WERI-Rb-1 (cell line): Measurements from ENCODE around the gene SLC28A3.
"Not testable (repeated sequence)": the region's sequence is repeated elsewhere in the genome, so short reads cannot be mapped to it uniquely, and the experiment has no call there.

Experiments
- DNase-seq: peaks from one replicate; pipeline ENCODE4 v3.0.0-alpha.2; 2020
- H3K27ac ChIP-seq: fragments of 250-450 bp; sonication (Bioruptor Pico); 2 replicates; pipeline ENCODE4 v1.5.1; 2020; ENCODE audit warnings: mild to moderate bottlenecking, moderate library complexity
- H3K27me3 ChIP-seq: fragments of 250-450 bp; sonication (Bioruptor Pico); 2 replicates; pipeline ENCODE4 v1.5.1; 2021; ENCODE audit warnings: mild to moderate bottlenecking, low read depth, moderate library complexity; ENCODE audit not compliant: insufficient read depth, severe bottlenecking
- H3K36me3 ChIP-seq: fragments of 250-450 bp; sonication (Bioruptor Pico); 2 replicates; pipeline ENCODE4 v1.5.1; 2020; ENCODE audit warnings: mild to moderate bottlenecking, moderate library complexity
- H3K4me3 ChIP-seq: 2 replicates; pipeline ENCODE4 v1.5.1; 2011; ENCODE audit warnings: low read depth, mild to moderate bottlenecking, control low read depth, low read length
- H3K9me3 ChIP-seq: fragments of 250-450 bp; sonication (Bioruptor Pico); 2 replicates; pipeline ENCODE4 v1.5.1; 2021; ENCODE audit warnings: mild to moderate bottlenecking, moderate library complexity; ENCODE audit not compliant: severe bottlenecking
- TF ChIP-seq, protein P1 (sequence below): IDR thresholded peaks from 2 replicates; pipeline ENCODE4 v1.5.1; 2011; ENCODE audit warnings: low read depth, mild to moderate bottlenecking, control low read depth, inconsistent platforms, low read length

SLC28A3 gene, protein sequence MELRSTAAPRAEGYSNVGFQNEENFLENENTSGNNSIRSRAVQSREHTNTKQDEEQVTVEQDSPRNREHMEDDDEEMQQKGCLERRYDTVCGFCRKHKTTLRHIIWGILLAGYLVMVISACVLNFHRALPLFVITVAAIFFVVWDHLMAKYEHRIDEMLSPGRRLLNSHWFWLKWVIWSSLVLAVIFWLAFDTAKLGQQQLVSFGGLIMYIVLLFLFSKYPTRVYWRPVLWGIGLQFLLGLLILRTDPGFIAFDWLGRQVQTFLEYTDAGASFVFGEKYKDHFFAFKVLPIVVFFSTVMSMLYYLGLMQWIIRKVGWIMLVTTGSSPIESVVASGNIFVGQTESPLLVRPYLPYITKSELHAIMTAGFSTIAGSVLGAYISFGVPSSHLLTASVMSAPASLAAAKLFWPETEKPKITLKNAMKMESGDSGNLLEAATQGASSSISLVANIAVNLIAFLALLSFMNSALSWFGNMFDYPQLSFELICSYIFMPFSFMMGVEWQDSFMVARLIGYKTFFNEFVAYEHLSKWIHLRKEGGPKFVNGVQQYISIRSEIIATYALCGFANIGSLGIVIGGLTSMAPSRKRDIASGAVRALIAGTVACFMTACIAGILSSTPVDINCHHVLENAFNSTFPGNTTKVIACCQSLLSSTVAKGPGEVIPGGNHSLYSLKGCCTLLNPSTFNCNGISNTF

GRCh38 chr9:84340535-84340934 is at the start of gene SLC28A3:
TSS of gene SLC28A3 (minus strand) at chr9:84340758. CDS start at chr9:84340633, 125 bp downstream.
- Histone ChIP-seq H3K27ac (peak within 1 kb of the TSS; percentile 10; the same call in 1 of the 2 replicates), H3K4me3 (no peak within 1 kb of the TSS; the same call in 1 of the 2 replicates), H3K9me3 (no peaks in the 10 kb centered on the region), H3K36me3 (no peaks in the 10 kb centered on the region), H3K27me3 (no peaks in the 10 kb centered on the region)
- DNase-seq, result peak; percentile 16
- TF ChIP-seq, protein P1, sequence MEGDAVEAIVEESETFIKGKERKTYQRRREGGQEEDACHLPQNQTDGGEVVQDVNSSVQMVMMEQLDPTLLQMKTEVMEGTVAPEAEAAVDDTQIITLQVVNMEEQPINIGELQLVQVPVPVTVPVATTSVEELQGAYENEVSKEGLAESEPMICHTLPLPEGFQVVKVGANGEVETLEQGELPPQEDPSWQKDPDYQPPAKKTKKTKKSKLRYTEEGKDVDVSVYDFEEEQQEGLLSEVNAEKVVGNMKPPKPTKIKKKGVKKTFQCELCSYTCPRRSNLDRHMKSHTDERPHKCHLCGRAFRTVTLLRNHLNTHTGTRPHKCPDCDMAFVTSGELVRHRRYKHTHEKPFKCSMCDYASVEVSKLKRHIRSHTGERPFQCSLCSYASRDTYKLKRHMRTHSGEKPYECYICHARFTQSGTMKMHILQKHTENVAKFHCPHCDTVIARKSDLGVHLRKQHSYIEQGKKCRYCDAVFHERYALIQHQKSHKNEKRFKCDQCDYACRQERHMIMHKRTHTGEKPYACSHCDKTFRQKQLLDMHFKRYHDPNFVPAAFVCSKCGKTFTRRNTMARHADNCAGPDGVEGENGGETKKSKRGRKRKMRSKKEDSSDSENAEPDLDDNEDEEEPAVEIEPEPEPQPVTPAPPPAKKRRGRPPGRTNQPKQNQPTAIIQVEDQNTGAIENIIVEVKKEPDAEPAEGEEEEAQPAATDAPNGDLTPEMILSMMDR, result no peak

GRCh38 chr9:84390254-84390653 is 49.7 kb upstream of the SLC28A3 start:
- not testable (repeated sequence) for H3K36me3 ChIP-seq, DNase-seq, H3K27ac ChIP-seq

GRCh38 chr9:84387821-84388220 is 47.3 kb upstream of the SLC28A3 start:
- no peak for DNase-seq
- no peaks in the 10 kb centered on the region for H3K36me3 ChIP-seq
- H3K27ac ChIP-seq, result no peak overlapping the region
- H3K4me3 ChIP-seq, result no peak overlapping the region
- TF ChIP-seq, protein P1, result no peak
- no peaks in the 10 kb centered on the region for H3K27me3 ChIP-seq
- H3K9me3 ChIP-seq, result no peaks in the 10 kb centered on the region

More at GRCh38 chr9:84390254-84390653, 49.7 kb upstream of the SLC28A3 start:
- not testable (repeated sequence) for H3K27me3 ChIP-seq, H3K4me3 ChIP-seq, H3K9me3 ChIP-seq

- Histone ChIP-seq H3K36me3 (no peaks in the 10 kb centered on the region), H3K27me3 (no peaks in the 10 kb centered on the region), H3K27ac (no peak overlapping the region), H3K4me3 (no peak overlapping the region), H3K9me3 (no peaks in the 10 kb centered on the region)
- TF ChIP-seq, protein P1, result no peak
- DNase-seq, result no peak
Measured at GRCh38 chr9:84386753-84387152, 46.2 kb upstream of the SLC28A3 start.

DNA sequence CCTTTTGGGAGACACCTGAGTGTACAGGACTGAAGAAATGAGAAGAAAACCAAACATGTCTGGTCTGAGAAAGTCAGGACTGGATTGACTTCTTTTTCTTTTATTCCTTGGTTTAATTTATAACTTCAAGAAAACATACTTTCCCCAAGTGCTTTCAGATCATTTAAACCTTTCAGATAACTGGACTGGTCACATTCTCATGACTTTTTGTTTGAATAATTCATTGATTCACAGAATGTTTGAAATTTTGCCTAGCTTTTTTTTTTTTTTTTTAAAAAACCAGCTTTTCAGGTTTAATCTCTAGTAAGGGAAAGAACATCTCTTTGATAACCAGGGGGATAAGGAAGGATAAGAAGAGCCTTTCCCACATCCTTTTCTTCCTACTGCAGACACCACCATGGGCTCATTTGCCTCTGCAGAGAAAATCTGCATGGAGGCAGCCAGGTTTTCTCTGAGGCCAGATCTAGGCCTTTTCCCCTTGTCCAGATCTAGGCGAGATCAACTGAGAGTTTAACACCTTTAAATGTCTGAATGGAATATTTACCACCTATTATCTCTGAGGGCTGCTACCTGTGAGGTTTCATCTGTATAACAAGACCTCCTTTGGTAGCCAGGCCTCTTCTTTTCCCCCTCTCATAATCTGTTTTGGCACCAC is 45.0 kb upstream of the SLC28A3 start:
- DNase-seq, result no peak
- Histone ChIP-seq H3K9me3 (no peaks in the 10 kb centered on the region), H3K27me3 (no peaks in the 10 kb centered on the region), H3K4me3 (no peak overlapping the region), H3K36me3 (no peaks in the 10 kb centered on the region), H3K27ac (no peak overlapping the region)
- TF ChIP-seq, protein P1, result no peak

- TF ChIP-seq, protein P1, result no peak
- no peaks in the 10 kb centered on the region for H3K9me3 ChIP-seq
- H3K27me3 ChIP-seq, result no peaks in the 10 kb centered on the region
- H3K27ac ChIP-seq, result no peak overlapping the region
- no peak overlapping the region for H3K4me3 ChIP-seq
- H3K36me3 ChIP-seq, result no peaks in the 10 kb centered on the region
- no peak for DNase-seq
Measured at GRCh38 chr9:84384617-84385016, 44.1 kb upstream of the SLC28A3 start.
